Transverse colon (tissue), 4 donors: ENCODE measurements around the gene SNX33. TPM values are rescaled to one million over a fixed set of nuclear protein-coding genes. Genes with fewer than 3 reads are reported as not detected.

Experiments
- DNase-seq: peaks from one replicate; pipeline ENCODE4 v3.0.0-alpha.2; 2019
- H3K27ac ChIP-seq, 4 donors: fragments of 200-600 bp; sonication (generic); 2 replicates each; pipeline ENCODE4 v1.5.1; 2016 to 2018; ENCODE audit warnings: inconsistent platforms in 4 of 4
- H3K27me3 ChIP-seq: fragments of 200-600 bp; sonication (generic); 2 replicates; pipeline ENCODE4 v1.5.1; 2017; ENCODE audit warnings: inconsistent platforms
- H3K36me3 ChIP-seq, 4 donors: fragments of 200-600 bp; sonication (generic); 2 replicates each; pipeline ENCODE4 v1.5.1; 2017 to 2019; ENCODE audit warnings: inconsistent platforms in 4 of 4
- H3K4me1 ChIP-seq, 4 donors: fragments of 200-600 bp; sonication (generic); 2 replicates each; pipeline ENCODE4 v1.5.1; 2017 to 2020; ENCODE audit warnings: inconsistent platforms in 4 of 4
- H3K4me3 ChIP-seq, 4 donors: fragments of 200-600 bp; sonication (generic); 1 replicate in 1 of 4; 2 replicates in 3 of 4; pipeline versions ENCODE4 v1.5.1 to v1.6.1; 2017 to 2019; ENCODE audit warnings: inconsistent platforms in 4 of 4
- H3K9me3 ChIP-seq, 2 donors: fragments of 200-600 bp; sonication (generic); 2 replicates each; pipeline ENCODE4 v1.5.1; 2017 to 2019; ENCODE audit warnings: inconsistent platforms in 2 of 2
- CTCF ChIP-seq, 5 experiments: fragments of 200-600 bp in 3 of 5; fragments of 450-650 bp in 2 of 5; sonication (generic) in 3 of 5; IDR thresholded peaks; 1 replicate in 2 of 5; 2 replicates in 3 of 5; pipeline ENCODE4 v1.5.1; 2016 to 2017; ENCODE audit warnings: antibody characterized with exemption in 5 of 5, inconsistent platforms in 3 of 5, mild to moderate bottlenecking in 2 of 5, moderate library complexity in 1 of 5
- EP300 ChIP-seq: sonication (generic); formaldehyde crosslinking; IDR thresholded peaks from one replicate; pipeline ENCODE4 v1.6.1; 2017; ENCODE audit warnings: antibody characterized with exemption, low read depth
- POLR2A ChIP-seq: fragments of 450-650 bp; IDR thresholded peaks from one replicate; pipeline ENCODE4 v1.6.1; 2016; ENCODE audit warnings: antibody characterized with exemption, mild to moderate bottlenecking, moderate library complexity
- POLR2AphosphoS5 ChIP-seq, 3 donors: sonication (generic); formaldehyde crosslinking; IDR thresholded peaks; one replicate each; pipeline ENCODE4 v1.6.1; 2016; ENCODE audit warnings: antibody characterized with exemption in 3 of 3
- WGBS, 2 donors: methylation state at CpG; one replicate each; pipeline ENCODE4 v1.1.5; 2018; ENCODE audit warnings: low coverage in 1 of 2; 5-methylcytosine and 5-hydroxymethylcytosine counted together
- in situ Hi-C, 4 donors: fragments of 200-750 bp; cut with MboI; loops; one replicate each; pipeline versions ENCODE4 v1.15.0 to v1.15.1; 2017; ENCODE audit warnings: low sequenced_read_pairs in 3 of 4, low pct_ligation_motif_present in 1 of 4, low pct_unique_long_range_greater_than_20kb in 1 of 4
- intact Hi-C: fragments of 100-400 bp; cut with DNase I; formaldehyde crosslinking; loops from one replicate; pipeline ENCODE4 v1.15.1; 2023; ENCODE audit warnings: low total_unique reads
- total RNA-seq, 4 donors: library from RNA; depleted of rRNA; stranded (reverse); fragments of >200 nt; gene quantifications; one replicate each; pipeline ENCODE4 v1.1.0, GENCODE V29; 2016

Gene SNX33
- total RNA-seq, 4 donors from 2014 or later = 26.5 to 52.0 (median 36.5) TPM

- WGBS, 2 donors = 40 to 58% methylated on average over 2 to 13 of the region's 14 CpGs
- Histone ChIP-seq H3K9me3 (no peaks in the 10 kb centered on the region), H3K4me1 (peaks cover 31 to 45% (median 43%) of the 10 kb centered on the region in 4 donors), H3K27ac (peak overlapping the region; percentile 84 to 94 (median 88)), H3K27me3 (no peaks in the 10 kb centered on the region), H3K4me3 (no peak overlapping the region), H3K36me3 (no peaks in the 10 kb centered on the region)
- DNase-seq = no peak
- in situ Hi-C loops = no loop called here
- intact Hi-C loops = no loop called here
- no peak for TF ChIP-seq CTCF (IDR thresholded peaks at IDR 0.05)
- TF ChIP-seq EP300 = no peak
- TF ChIP-seq POLR2A = no peak
- no peak for TF ChIP-seq POLR2AphosphoS5 (IDR thresholded peaks at IDR 0.05)
These were observed 46.0 kb downstream of the SNX33 start for GRCh38 chr15:75693501-75694240.

GRCh38 chr15:75694241-75695182, 46.8 kb downstream of the SNX33 start:
- Histone ChIP-seq H3K4me3 (no peak overlapping the region), H3K36me3 (no peaks in the 10 kb centered on the region), H3K27ac (peak overlapping the region; percentile 84 to 94 (median 88)), H3K4me1 (peaks cover 37 to 51% (median 44%) of the 10 kb centered on the region in 4 donors), H3K27me3 (no peaks in the 10 kb centered on the region), H3K9me3 (no peaks in the 10 kb centered on the region)
- peak; percentile 64 for DNase-seq
- intact Hi-C loops = no loop called here
- TF ChIP-seq POLR2A (no peak), CTCF (IDR thresholded peaks at IDR 0.05) (peak; percentile 33 to 47 (median 45)), POLR2AphosphoS5 (IDR thresholded peaks at IDR 0.05) (peak; percentile 33 to 58 (median 50)), EP300 (no peak)
- WGBS, 2 donors = 36% methylated on average over 14 of the region's 20 CpGs; no CpG with 5 or more reads in 1 of the 2 donors
- in situ Hi-C loops = no loop called here

- H3K4me1 ChIP-seq = peaks cover 42 to 56% (median 48%) of the 10 kb centered on the region in 4 donors
- no peaks in the 10 kb centered on the region for H3K9me3 ChIP-seq
- H3K36me3 ChIP-seq = no peaks in the 10 kb centered on the region
- in situ Hi-C loops = no loop called here
- no peaks in the 10 kb centered on the region for H3K27me3 ChIP-seq
- no peak for DNase-seq
- H3K4me3 ChIP-seq = no peak overlapping the region
- TF ChIP-seq EP300 (no peak), POLR2A (no peak), CTCF (IDR thresholded peaks at IDR 0.05) (no peak), POLR2AphosphoS5 (IDR thresholded peaks at IDR 0.05) (no peak)
- 68% methylated on average over 6 of the region's 6 CpGs; no CpG with 5 or more reads in 1 of the 2 donors for WGBS, 2 donors
- intact Hi-C loops = no loop called here
- peak overlapping the region; percentile 84 to 94 (median 88) for H3K27ac ChIP-seq
These were observed 47.5 kb downstream of the SNX33 start for GRCh38 chr15:75695220-75695619.

GRCh38 chr15:75695634-75696310, 48.1 kb downstream of the SNX33 start:
- Histone ChIP-seq H3K9me3 (no peaks in the 10 kb centered on the region), H3K4me3 (no peak overlapping the region), H3K27me3 (no peaks in the 10 kb centered on the region), H3K27ac (peak overlapping the region; percentile 84 to 94 (median 88)), H3K36me3 (no peaks in the 10 kb centered on the region), H3K4me1 (peaks cover 47 to 62% (median 50%) of the 10 kb centered on the region in 4 donors)
- in situ Hi-C loops (no loop called here), intact Hi-C loops (no loop called here)
- no peak for DNase-seq
- no peak for TF ChIP-seq POLR2AphosphoS5 (IDR thresholded peaks at IDR 0.05)
- no peak for TF ChIP-seq POLR2A
- no peak for TF ChIP-seq EP300
- TF ChIP-seq CTCF (IDR thresholded peaks at IDR 0.05) = no peak
- 50 to 62% methylated on average over 2 to 7 of the region's 7 CpGs for WGBS, 2 donors
